Ecto neural progenitor cell (in vitro differentiated cells): ENCODE data around the gene TMEM175.
"Not testable (repeated sequence)": the region's sequence is repeated elsewhere in the genome, so short reads cannot be mapped to it uniquely, and the experiment has no call there.

Experiments used
- DNase-seq: peaks from one replicate; pipeline ENCODE4 v3.0.0-alpha.2; 2018; ENCODE audit warnings: low spot score

The TMEM175 gene

DNA sequence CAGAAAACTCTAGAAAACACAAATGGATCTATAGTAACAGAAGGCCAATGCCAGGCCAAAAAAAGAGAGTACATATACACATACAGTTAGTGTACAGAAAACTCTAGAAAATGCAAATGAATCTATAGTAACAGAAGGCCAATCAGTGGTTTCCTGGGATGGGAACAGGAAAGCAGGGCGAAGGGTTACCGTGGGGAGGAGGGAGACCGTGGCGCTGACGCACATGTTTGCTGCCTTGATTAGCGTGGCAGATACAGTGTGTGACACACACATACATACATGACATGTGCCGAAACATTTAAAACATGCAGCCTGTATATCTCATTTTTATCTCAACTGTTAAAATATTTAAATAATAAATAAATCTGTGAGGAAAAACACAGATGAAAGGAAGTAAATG lies 14.8 kb upstream of the TMEM175 start:
- DNase-seq, result no peak

DNA sequence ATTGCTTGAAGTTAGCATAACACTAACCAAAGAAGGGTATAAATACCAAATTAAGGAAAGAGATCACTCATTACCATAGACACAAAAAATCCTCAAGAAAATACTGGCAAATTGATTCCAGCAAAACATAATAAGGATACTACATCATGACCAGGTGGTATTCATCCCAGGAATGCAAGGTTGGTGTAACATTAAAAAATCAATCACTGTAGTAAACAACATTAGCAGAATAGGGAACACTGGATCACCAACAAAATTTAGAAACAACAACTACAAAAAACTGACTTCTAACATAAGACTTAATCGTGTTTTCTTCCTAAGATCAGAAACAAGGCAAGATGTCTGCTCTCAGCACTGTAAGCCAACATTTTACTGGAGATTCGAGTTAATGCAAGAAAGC lies 14.3 kb upstream of the TMEM175 start:
- DNase-seq, result no peak

DNA sequence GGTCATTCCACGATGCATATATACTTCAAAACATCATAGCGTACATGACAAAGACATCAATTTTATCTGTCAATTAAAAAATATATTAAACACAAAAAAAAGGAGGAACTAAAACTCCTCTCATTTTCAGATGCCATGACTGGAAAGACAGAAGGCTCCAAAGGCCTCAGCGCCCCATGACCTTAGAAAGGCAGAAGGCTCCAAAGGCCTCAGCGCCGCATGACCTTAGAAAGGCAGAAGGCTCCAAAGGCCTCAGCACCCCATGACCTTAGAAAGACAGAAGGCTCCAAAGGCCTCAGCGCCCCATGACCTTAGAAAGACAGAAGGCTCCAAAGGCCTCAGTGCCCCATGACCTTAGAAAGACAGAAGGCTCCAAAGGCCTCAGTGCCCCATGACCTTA lies 13.7 kb upstream of the TMEM175 start:
- DNase-seq, result not testable (repeated sequence)

DNA sequence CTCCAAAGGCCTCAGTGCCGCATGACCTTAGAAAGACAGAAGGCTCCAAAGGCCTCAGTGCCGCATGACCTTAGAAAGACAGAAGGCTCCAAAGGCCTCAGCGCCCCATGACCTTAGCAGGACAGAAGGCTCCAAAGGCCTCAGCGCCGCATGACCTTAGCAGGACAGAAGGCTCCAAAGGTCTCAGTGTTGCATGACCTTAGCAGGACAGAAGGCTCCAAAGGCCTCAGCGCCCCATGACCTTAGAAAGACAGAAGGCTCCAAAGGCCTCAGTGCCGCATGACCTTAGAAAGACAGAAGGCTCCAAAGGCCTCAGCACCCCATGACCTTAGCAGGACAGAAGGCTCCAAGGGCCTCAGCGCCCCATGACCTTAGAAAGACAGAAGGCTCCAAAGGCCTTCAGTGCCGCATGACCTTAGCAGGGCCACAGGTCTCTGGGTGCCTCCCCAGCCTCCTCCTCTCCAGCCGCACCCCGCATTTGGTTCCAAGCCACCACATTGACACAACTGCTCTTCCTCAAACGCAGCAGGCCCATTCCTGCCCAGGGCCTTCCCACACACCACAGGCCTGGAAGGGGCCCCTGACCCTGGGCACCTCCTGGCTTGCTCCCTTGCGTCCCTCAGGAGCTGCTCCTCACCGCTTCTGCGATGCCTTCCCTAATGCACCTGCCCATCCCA lies 13.1 kb upstream of the TMEM175 start:
- DNase-seq, result not testable (repeated sequence)

GRCh38 chr4:921830-922331 lies 10.4 kb upstream of the TMEM175 start:
- no peak for DNase-seq

DNA sequence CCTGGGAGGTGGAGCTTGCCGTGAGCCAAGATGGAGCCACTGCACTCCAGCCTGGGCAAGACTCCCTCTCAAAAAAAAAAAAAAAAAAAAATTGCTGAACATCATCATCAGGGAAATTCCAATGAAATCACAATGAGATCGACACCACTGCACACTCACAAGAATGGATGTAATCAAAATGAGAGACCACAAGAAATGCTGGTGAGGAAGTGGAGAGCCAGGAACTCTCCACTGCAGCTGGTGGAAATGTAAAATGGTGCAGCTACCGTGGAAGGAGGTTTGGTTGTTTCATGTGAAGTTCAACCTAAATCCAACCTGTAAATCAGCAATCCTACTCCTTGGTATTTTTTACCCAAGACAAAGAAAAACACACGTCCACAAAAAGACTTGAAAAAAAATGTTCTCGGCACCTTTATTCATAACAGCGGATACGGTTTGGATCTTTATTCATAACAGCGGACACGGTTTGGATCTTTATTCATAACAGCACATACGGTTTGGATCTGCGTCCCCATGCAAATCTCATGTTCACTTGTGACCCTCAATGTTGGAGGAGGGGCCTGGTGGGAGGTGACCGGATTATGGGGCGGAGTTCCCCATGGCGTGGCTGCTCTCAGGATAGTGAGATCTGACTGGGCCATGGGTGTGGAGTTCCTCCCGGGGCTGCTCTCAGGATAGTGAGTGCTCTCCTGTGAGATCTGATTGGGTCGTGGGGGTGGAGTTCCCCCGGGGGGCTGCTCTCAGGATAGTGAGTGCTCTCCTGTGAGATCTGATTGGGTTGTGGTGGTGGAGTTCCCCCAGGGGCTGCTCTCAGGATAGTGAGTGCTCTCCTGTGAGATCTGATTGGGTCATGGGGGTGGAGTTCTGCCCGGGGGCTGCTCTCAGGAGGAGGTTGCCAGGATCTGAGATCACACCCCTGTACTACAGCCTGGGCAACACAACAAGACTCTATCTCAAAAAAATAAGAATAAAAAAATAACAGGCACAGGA lies 7.9 kb upstream of the TMEM175 start:
- DNase-seq, result peak; percentile 49

GRCh38 chr4:925171-925570 lies 7.1 kb upstream of the TMEM175 start:
- peak; percentile 33 for DNase-seq

GRCh38 chr4:925771-926500 lies 6.3 kb upstream of the TMEM175 start:
- DNase-seq, result peak; percentile 42

GRCh38 chr4:926538-926937 lies 5.7 kb upstream of the TMEM175 start:
- DNase-seq, result no peak

- DNase-seq, result not testable (repeated sequence)
Observed at GRCh38 chr4:927566-927965, 4.7 kb upstream of the TMEM175 start.

- no peak for DNase-seq
Observed at GRCh38 chr4:929096-929765, 3.0 kb upstream of the TMEM175 start.

- no peak for DNase-seq
Observed at GRCh38 chr4:930028-930551, 2.2 kb upstream of the TMEM175 start.

GRCh38 chr4:930827-931193 lies 1.4 kb upstream of the TMEM175 start:
- DNase-seq, result no peak

DNA sequence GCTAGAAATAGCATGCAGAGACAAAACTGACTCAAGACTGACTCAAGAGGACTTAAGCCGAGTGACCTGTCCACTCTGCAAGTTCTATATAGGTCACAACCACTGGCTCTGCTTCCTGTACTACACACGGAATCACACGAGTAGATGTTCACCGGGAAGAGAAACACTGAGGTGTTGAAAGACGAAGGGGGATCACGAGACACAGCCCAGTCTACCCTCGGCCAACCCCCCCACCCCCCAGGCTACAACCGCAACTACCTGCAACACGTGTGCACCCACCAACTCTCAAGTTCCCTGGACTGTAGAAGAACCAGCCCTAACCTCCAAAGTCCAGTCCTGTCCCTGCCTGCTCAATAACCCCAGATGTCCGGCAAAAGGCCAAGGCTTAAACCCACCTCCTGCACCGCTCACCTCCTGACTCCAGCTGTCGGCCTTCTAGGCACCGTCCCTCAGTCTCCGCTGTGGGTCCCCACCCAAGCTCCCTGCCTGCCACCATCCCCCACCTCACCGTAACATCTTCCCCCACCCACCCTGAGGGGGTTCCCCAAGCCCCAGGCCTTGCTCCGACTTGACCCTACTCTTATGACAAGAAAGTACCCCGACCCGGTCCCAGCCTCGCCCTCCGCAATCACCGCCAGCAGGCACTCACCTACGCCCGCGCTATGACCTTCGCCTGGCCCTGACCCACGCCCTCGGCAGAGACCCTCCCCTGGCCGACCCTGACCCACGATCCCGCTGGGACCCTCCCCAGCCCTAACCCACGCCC lies 883 bp upstream of the TMEM175 start:
- no peak for DNase-seq

GRCh38 chr4:932713-933070 lies 432 bp downstream of the TMEM175 start:
- DNase-seq, result no peak

- not testable (repeated sequence) for DNase-seq
Observed at GRCh38 chr4:939508-939907, 7.2 kb downstream of the TMEM175 start.

DNA sequence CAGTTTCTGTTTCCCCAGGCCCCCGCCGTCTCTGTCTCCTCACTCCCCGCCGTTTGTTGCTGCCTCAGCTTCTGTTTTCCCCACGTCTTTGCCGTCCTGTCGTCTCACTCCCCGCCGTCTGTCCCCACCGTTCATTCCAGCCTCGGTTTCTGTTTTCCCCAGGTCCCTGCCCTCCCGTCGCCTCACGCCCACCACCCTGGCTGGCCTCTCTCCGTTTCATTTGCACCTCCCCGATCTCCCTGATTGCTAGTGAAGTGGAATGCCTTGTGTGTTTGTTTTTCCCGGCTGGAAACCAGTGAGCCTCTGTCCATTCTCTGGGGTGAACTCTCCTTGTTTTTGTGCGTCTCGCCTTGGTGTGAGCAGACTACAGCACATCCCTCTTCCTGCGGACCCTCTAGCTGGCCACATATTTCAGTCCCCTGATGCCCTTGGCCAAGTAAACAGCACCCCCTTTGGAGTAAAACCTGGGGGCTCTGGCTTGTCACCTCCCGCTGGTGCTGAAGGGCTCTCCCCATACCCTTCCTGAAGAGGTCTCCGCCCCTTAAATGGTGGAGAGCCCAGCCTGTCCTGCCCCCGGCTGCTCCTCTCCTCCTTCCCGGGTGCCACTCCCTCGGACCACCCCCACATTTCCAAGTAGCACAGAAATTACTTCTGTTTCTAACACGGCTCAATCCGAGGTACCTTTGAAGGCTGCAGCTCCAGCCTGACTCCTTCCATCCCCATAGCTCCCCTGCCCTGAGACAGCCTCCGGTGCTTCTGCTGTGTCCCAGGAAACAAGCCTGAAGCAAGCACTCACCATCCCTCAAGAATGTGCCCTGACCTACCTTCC lies 13.2 kb downstream of the TMEM175 start:
- DNase-seq, result peak; percentile 48

DNA sequence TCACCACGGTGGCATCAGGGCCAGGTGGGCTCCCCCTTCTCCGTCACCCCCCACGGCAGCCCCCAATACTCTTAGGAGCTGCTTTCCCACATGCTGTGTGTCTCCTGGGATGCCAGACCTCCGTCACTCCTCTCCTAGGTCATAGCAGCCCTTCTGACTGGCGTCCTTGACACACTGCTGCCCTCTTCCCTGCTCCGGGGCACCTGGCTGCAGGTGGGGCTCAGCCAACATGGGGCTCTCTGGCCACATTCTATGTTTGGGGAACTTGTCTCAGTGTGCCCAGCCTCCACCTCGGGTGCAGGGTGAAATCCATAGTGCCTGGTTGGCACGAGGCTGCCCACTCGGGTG lies 13.8 kb downstream of the TMEM175 start:
- no peak for DNase-seq

DNA sequence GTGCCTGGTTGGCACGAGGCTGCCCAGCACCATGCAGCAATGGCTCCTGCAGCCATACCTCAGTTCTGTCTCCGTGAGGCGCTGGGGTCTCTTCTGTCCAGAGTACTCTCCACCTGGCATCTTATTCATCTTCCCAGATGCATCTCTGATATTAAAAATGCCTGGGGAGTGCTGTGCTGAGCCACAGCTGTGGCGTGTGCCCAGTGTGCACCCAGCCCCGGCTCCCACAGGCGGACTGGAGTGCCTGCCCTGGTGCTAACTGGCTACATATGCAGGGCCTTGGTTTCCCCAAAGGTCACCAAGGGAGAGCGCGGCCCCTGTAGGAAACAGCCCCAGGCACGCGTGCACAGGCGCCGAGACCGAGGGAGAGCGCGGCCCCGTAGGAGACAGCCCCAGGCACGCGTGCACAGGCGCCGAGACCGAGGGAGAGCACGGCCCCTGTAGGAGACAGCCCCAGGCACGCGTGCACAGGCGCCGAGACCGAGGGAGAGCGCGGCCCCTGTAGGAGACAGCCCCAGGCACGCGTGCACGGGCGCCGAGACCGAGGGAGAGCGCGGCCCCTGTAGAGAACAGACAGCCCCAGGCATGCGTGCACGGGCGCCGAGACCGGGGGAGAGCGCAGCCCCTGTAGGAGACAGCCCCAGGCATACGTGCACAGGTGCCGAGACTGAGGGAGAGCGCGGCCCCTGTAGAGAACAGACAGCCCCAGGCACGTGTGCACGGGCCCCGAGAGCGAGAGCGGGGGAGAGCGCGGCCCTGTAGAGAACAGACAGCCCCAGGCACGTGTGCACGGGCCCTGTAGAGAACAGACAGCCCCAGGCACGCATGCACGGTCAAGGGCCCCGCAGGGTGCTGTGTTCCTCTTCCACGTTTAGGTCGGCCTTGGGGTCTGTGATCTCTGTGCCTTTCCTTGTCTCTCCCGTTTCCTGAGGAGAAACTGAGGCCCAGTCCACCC lies 14.5 kb downstream of the TMEM175 start:
- DNase-seq, result no peak
